ENCODE data around the gene CAPN7.

Gene CAPN7

DNA sequence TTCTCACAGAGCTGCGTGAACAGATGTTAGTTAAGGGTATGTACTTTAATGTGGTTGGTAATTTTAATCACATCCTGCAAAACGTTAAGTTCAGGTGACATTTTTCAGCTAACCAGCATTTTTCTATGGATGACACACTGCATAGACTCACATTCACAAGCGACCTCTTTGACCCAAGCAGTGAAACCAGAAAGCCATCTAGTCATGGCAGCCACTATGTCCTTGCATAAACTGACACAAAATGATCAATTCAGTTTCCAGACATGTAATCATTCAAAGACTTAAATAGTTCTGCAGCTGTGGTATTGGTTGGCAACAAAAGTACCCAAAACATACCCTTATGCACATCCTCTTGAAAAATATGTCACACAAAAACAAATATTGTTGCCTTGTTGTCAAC is 7.4 kb upstream of the CAPN7 start:
- no peak for FAIRE-seq
- no peak for DNase-seq (ENCODE audit: insufficient read length, low spot score)

DNA sequence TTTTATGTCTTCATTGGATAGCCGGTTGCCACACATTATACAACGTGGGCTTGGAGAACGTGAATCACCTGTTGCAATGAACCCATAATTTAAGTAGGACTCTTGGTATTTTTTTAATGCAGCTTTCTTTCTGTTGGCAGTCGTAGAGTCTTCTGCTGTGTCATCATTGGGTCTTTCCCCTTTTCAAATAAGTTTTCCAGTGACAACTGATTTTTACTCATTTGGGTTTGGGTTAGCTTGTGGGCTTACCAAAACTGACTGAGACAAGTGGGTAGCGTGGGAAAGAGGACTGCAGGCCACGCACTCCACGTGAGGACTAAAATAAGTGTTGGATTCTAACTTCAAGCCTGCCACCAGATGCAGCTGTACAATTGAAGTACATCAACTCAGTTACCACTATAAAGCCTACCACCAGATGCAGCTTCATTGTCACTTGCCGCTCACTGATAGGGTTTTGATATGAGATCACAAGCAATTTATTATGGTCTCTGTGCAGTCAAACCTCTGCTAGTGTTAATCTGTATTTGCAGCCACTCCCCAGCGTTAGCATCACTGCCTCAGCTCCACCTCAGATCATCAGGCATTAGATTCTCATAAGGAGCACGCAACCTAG is 6.4 kb upstream of the CAPN7 start:
- no peak for FAIRE-seq

GRCh38 chr3:15204005-15204404 is 2.0 kb upstream of the CAPN7 start:
- DNase-seq (ENCODE audit: insufficient read length, low spot score) (no peak), FAIRE-seq (no peak)

More for the DNA sequence above, 6.4 kb upstream of the CAPN7 start:
- DNase-seq (ENCODE audit: insufficient read length, low spot score), result no peak

DNA sequence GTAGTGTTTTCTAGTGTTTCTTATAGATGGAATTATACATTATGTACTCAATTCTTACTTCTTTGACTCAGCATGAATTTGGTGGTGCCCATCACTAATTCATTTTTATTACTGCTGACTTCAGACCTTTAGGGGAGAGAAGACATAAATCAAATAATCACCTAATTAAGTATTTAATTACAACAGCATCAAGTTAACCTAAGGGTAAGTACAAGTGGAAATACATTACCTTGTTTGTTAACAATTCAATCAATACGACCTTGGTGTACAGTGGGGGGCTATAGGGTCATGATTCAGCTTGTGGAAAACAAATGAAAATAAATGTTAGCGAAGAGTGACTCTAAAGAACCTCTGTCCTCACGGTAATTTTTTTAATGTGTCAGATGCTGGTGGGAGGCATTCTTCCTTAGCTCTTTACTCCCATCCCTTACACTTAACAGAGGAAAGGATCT is 538 bp upstream of the CAPN7 start:
- FAIRE-seq (no peak), DNase-seq (ENCODE audit: insufficient read length, low spot score) (no peak)

- no peak for DNase-seq (ENCODE audit: insufficient read length, low spot score)
- FAIRE-seq, result peak; percentile 42
Observed at GRCh38 chr3:15206662-15207576, 873 bp downstream of the CAPN7 start.

GRCh38 chr3:15207836-15208504 is 1.9 kb downstream of the CAPN7 start:
- no peak for FAIRE-seq
- no peak for DNase-seq (ENCODE audit: insufficient read length, low spot score)

DNA sequence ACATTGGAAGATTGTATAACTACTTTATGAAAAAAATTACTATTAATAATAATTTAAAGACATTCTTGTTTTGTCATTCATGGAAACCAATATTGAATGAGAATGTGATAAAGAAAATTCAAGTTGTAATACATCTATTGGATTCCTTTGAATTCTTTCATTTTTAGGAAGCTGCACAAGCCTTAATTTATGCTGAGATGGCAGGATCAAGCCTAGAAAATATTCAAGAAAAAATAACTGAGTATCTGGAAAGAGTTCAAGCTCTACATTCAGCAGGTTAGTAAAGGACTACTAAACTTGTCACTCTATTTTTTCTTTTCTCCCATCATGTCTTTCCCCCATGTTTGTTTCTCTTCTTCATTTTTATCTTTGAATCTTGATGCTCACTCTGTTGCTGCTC is 5.9 kb downstream of the CAPN7 start:
- FAIRE-seq (no peak), DNase-seq (ENCODE audit: insufficient read length, low spot score) (no peak)

DNA sequence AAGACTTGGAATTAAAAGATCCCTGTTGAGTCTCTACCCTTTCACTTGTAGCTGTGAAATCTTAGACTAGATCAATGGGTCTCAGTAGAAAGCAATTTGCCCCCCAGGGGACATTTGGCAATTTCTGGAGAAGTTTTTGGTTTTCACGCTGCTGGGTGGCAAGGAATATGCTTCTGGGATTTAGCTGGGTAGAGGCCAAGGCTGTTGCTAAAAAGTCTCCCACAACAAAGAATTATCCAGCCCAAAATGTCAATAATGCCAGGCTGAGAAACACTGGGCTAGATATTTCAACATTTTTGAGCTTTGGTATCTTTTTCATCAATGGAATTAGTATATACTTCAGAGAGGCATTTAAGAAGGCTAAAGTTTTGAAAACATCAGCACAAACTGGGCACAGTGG is 8.7 kb downstream of the CAPN7 start:
- DNase-seq (ENCODE audit: insufficient read length, low spot score) (no peak), FAIRE-seq (no peak)

DNA sequence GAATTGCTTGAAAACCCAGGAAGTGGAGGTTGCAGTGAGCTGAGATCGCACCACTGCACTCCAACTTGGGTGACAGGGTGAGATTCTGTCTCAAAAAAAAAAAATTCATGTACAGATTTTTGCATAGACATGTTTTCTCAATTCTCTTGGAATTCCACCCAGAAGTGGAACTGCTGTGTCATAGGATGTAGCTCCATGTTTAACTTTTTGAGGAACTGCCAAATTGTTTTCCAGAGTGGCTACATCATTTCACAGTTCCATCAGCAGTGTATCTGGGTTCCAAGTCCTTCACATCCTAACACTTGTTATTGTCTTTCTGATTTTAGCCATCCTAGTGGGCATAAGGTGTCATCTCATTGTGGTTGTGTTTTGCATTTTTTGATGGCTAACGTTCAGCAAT is 9.9 kb downstream of the CAPN7 start:
- no peak for FAIRE-seq
- DNase-seq (ENCODE audit: insufficient read length, low spot score), result no peak

GRCh38 chr3:15216501-15216900 is 10.5 kb downstream of the CAPN7 start:
- no peak for DNase-seq (ENCODE audit: insufficient read length, low spot score)
- no peak for FAIRE-seq

- FAIRE-seq (no peak), DNase-seq (ENCODE audit: insufficient read length, low spot score) (no peak)
Observed at GRCh38 chr3:15217011-15217671, 11.1 kb downstream of the CAPN7 start.

DNA sequence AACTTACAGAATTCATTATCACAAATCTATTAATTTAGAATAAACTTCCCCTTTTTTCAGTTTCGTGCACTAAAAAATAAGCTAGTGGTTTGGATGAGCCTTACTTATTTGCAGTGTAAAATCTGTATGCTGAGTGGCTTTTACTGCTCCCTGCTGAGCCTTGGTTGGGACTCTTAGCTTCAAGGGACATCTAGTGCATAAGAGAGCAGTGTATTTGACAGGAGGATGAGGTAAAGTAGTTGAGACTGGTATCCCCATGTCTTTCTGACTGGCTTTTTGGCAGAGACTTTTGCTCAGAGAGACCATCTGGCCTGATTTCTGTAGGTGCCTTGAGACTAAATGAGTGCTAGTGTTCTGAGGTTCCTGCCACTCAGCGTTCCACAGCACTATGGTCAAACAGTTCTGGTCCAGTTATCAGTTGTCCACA is 11.8 kb downstream of the CAPN7 start:
- FAIRE-seq (peak; percentile 51), DNase-seq (ENCODE audit: insufficient read length, low spot score) (no peak)

- DNase-seq (ENCODE audit: insufficient read length, low spot score) (no peak), FAIRE-seq (no peak)
Observed at GRCh38 chr3:15218689-15219088, 12.6 kb downstream of the CAPN7 start.

DNA sequence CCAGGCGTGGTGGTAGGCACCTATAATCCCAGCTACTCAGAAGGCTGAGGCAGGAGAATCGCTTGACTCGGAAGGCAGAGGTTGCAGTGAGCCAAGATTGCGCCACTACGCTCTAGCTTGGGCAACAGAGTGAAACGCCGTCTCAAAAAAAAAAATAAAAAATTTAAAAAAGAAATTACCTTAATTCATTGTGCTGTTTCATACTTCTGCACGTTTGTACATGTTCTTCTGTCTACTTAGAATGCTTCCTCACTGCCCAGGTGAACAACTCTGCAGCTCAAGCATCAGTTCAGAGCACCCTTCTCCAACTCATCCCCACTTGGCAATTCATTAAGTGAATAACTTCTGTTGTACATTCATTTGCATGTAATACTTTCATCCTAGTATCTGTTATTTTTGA is 14.0 kb downstream of the CAPN7 start:
- FAIRE-seq (no peak), DNase-seq (ENCODE audit: insufficient read length, low spot score) (no peak)

DNA sequence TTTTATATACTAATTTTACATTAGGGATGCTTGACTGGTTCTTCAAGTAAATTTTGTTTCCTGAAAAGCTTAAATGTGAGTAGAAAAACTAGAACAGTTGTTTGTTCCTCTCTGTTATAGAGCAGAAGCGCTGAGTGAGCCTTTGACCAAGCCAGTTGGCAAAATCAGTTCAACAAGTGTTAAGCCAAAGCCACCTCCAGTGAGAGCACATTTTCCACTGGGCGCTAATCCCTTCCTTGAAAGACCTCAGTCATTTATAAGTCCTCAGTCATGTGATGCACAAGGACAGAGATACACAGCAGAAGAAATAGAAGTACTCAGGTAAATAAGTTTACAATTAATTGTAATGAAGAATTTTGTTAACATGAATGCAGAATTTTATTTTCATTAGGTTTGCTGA is 14.6 kb downstream of the CAPN7 start:
- DNase-seq (ENCODE audit: insufficient read length, low spot score), result no peak
- FAIRE-seq, result no peak

DNA sequence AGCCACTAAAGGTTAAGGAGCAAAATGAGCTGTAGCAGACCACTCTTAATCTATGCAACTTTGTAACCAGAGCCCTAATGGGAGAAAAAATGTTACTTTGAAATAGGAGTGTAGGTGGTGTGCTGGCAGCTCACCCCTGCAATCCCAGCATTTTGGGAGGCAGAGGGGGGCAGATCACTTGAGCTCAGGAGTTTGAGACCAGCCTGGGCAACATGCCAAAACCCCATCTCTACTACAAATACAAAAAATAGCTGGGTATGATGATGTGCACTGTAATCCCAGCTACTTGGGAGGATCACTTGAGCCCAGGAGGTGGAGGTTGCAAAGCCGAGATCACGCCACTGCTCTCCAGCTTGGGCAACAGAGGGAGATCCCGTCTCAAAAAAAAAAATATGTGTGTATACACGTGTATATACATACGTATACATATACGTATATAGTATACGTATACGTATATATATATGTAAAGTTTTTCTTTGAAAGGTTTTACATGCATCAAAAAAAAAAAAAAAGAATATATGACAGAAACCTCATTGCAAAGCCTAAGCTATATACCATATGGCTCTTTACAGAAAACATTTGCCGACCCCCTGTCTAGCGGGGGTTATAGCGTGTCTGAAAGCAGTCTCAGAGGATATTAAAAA is 15.7 kb downstream of the CAPN7 start:
- FAIRE-seq (no peak), DNase-seq (ENCODE audit: insufficient read length, low spot score) (no peak)

GRCh38 chr3:15223685-15224572 is 17.9 kb downstream of the CAPN7 start:
- FAIRE-seq (no peak), DNase-seq (ENCODE audit: insufficient read length, low spot score) (no peak)

DNA sequence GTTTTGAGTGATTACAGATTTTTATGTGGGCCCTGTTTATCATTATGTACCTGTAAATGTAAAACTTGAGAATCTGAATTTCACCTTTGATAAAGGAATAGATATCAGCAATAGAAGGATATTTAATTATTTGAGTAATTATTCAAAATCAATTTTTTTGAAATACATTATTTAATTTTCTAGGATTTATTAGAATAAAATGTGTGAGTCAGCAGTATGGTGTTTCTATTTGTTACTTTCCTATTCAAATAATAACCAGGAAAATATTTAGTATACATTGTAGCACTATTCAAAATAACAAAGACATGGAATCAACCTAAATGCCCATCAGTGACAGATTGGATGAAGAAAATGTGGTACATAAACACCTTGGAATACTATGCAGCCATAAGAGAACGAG is 22.1 kb downstream of the CAPN7 start:
- no peak for FAIRE-seq
- no peak for DNase-seq (ENCODE audit: insufficient read length, low spot score)

GRCh38 chr3:15229262-15229661 is 23.2 kb downstream of the CAPN7 start:
- FAIRE-seq (no peak), DNase-seq (ENCODE audit: insufficient read length, low spot score) (no peak)

GRCh38 chr3:15241341-15241740 is 35.3 kb downstream of the CAPN7 start:
- no peak for FAIRE-seq
- peak; percentile 10 for DNase-seq (ENCODE audit: insufficient read length, low spot score)

All from GM19239 (cell line).